K562 (cell line): ENCODE results near the gene ZNF121. TPM values are rescaled to one million over a fixed set of nuclear protein-coding genes. Genes with fewer than 3 reads are reported as not detected.
A peak's percentile ranks its signal among the peaks of the same experiment; 100 is the strongest.

Source experiments
- BCOR ChIP-seq: fragments of 450-650 bp; IDR thresholded peaks from 2 replicates; pipeline ENCODE4 v1.6.1; 2016
- CBX2 ChIP-seq: fragments of 200-600 bp; sonication (generic); IDR thresholded peaks from one replicate; pipeline ENCODE4 v1.6.1; 2012; ENCODE audit warnings: mild to moderate bottlenecking, low read length, inconsistent platforms; ENCODE audit not compliant: insufficient read depth, poor library complexity, severe bottlenecking
- FUS ChIP-seq: fragments of 200-400 bp; formaldehyde crosslinking; optimal IDR thresholded peaks from 2 replicates; pipeline ENCODE3; 2017; ENCODE audit warnings: low read depth, low read length
- NRF1 ChIP-seq, 2 experiments: fragments of 450-650 bp; IDR thresholded peaks in 1 of 2; conservative IDR thresholded peaks in 1 of 2; 2 replicates each; pipeline ENCODE4 v1.6.1; 2014; ENCODE audit warnings: mild to moderate bottlenecking in 2 of 2
- PHB ChIP-seq: fragments of 250-450 bp; sonication (Bioruptor Pico); IDR thresholded peaks from 2 replicates; pipeline ENCODE4 v1.5.0; 2021
- PHF8 ChIP-seq: fragments of 200-600 bp; sonication (generic); IDR thresholded peaks from 2 replicates; pipeline ENCODE4 v1.6.1; 2012; ENCODE audit warnings: mixed run types, mild to moderate bottlenecking, inconsistent platforms, low read length, moderate library complexity, borderline replicate concordance
- PRDM10 ChIP-seq: fragments of 450-650 bp; IDR thresholded peaks from 2 replicates; pipeline ENCODE4 v1.6.1; 2018; ENCODE audit not compliant: partially characterized antibody
- SIRT6 ChIP-seq: IDR thresholded peaks from one replicate; pipeline ENCODE4 v1.6.1; 2012; ENCODE audit warnings: low read depth, mild to moderate bottlenecking, control low read depth, inconsistent platforms, low read length, moderate library complexity
- TCF15 ChIP-seq: fragments of 250-450 bp; sonication (Bioruptor Pico); IDR thresholded peaks from 2 replicates; pipeline ENCODE4 v1.8.0; 2022; ENCODE audit warnings: moderate library complexity, mild to moderate bottlenecking, inconsistent platforms
- U2AF2 ChIP-seq: fragments of 200-400 bp; formaldehyde crosslinking; optimal IDR thresholded peaks from 2 replicates; pipeline ENCODE3; 2017; ENCODE audit warnings: low read depth, mild to moderate bottlenecking, low read length
- UBTF ChIP-seq, 2 experiments: IDR thresholded peaks; 2 replicates each; pipeline ENCODE4 v1.6.1; 2012; ENCODE audit warnings: improper control_type of control experiment in 2 of 2, low read depth in 2 of 2, low read length in 2 of 2, borderline replicate concordance in 1 of 2
- ZBTB7A ChIP-seq: IDR thresholded peaks from 2 replicates; pipeline ENCODE4 v1.6.1; 2011; ENCODE audit warnings: low read depth, mild to moderate bottlenecking, low read length, moderate library complexity, borderline replicate concordance; ENCODE audit not compliant: control insufficient read depth
- ZMIZ1 ChIP-seq, 2 experiments: fragments of 150-350 bp in 1 of 2; IDR thresholded peaks; 2 replicates each; pipeline ENCODE4 v1.6.1; 2012 to 2016; ENCODE audit warnings: low read depth in 2 of 2, low read length in 2 of 2, mild to moderate bottlenecking in 1 of 2, moderate library complexity in 1 of 2
- ZNF134 ChIP-seq: fragments of 250-450 bp; sonication (Bioruptor Pico); conservative IDR thresholded peaks from 2 replicates; pipeline ENCODE4 v1.4.0; 2020
- ZNF263 ChIP-seq: sonication (generic); formaldehyde crosslinking; IDR thresholded peaks from 2 replicates; pipeline ENCODE4 v1.8.0; 2022; ENCODE audit warnings: mild to moderate bottlenecking, missing genetic modification reagents, borderline replicate concordance
- ZNF785 ChIP-seq: fragments of 250-450 bp; sonication (Bioruptor Pico); IDR thresholded peaks from 2 replicates; pipeline ENCODE4 v1.4.0; 2020; ENCODE audit warnings: mild to moderate bottlenecking
- polyA plus RNA-seq, 8 experiments: library from polyadenylated mRNA; depleted of rRNA in 4 of 8; stranded (reverse) in 5 of 8; unstranded in 3 of 8; fragments of >200 nt; fragmentation: Nextera tagmentation in 2 of 8; fragmentation: Illumina TruSeq in 1 of 8; extraction: Ambion mirVana in 2 of 8; extraction: Trizol in 1 of 8; gene quantifications; 2 replicates each; pipeline versions ENCODE4 v1.2.1 to v1.2.3, GENCODE V29; 2011 to 2014; ENCODE audit warnings: inconsistent platforms in 1 of 8, missing spikeins in 1 of 8
- total RNA-seq, 7 experiments: library from RNA; depleted of rRNA in 6 of 7; stranded (reverse); fragments of >200 nt in 6 of 7; fragmentation: Illumina TruSeq in 2 of 7; extraction: Trizol in 2 of 7; gene quantifications; 2 replicates each; pipeline versions ENCODE4 v1.2.1 to v1.2.3, GENCODE V29; 2011 to 2021; ENCODE audit warnings: low replicate concordance in 1 of 7

Gene ZNF121
- total and polyA plus RNA-seq, 9 of the 15 experiments (the other 6 are each of a cell fraction or from before 2014, with no cell fraction given): 14.6 to 115 (median 33.4) TPM

- no peak for TF ChIP-seq TCF15 (CRISPR knock-in tag)
- no peak for TF ChIP-seq PHB (CRISPR knock-in tag)
- peak; percentile 90 for TF ChIP-seq PHF8
- TF ChIP-seq BCOR: peak; percentile 66; the same call in 1 of the 2 replicates
- no peak for TF ChIP-seq SIRT6
- no peak for TF ChIP-seq CBX2
- peak; percentile 91 for TF ChIP-seq ZNF263
- peak in 1 of 2 experiments; percentile 31; a peak in 1 of 4 replicates for TF ChIP-seq NRF1 (conservative IDR thresholded peaks at IDR 0.05 in 1 of 2, IDR thresholded peaks at IDR 0.05 in 1 of 2)
- TF ChIP-seq FUS: no peak
- TF ChIP-seq ZMIZ1 (IDR thresholded peaks at IDR 0.05; ENCODE audit: low read depth in 2 of 2, low read length in 2 of 2): no peak
- TF ChIP-seq ZNF785 (CRISPR knock-in tag): no peak
- peak; percentile 78 for TF ChIP-seq PRDM10
- TF ChIP-seq UBTF (IDR thresholded peaks at IDR 0.05; ENCODE audit: borderline replicate concordance in 1 of 2, low read depth in 2 of 2, low read length in 2 of 2): no peak
- no peak; the same call in 1 of the 2 replicates for TF ChIP-seq ZBTB7A
- TF ChIP-seq U2AF2: no peak
- TF ChIP-seq ZNF134 (CRISPR knock-in tag): no peak
Measured at GRCh38 chr19:9621156-9622037, 37.1 kb upstream of the ZNF121 start, which contains the start of gene ZNF561 (continued).
